Measurements from ENCODE around the gene RMND1. TPM values are rescaled to one million over a fixed set of nuclear protein-coding genes. Genes with fewer than 3 reads are reported as not detected.

RMND1 gene
- total and polyA plus RNA-seq, 9 of the 15 experiments (the other 6 are each of a cell fraction or from before 2014, with no cell fraction given), result 26.9 to 47.8 (median 36.2) TPM

DNA sequence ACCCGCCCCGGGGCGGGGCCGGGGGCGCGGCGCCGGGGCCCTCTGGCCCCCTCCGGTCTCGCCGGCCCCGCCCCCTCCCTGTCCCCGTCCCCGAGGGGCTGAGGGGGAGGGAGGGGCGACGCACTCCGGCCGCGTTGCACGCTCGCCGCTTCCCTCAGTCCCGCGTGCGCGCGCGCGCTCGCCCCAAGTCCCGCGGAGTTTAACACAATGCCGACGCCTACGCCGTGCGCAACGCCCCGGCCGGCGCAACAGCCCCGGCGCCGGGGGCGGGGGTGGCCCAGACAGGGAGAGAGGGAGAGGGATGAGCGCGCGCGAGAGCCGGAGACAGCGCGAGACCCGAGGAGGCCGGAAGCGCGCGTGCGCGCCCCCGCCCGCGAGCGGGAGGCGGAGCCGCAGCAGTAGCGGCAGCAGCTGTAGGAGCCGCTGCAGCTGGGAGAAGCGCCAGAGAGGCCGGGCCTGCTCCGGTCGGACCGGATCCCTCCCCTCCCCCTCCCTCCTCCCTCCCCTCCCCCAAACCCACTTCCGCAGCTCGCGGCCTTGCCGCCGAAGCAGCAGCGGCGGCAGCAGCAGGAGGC lies 61.6 kb downstream of the RMND1 start (continued):
- TF ChIP-seq ATF2 (CRISPR knock-in tag; IDR thresholded peaks at IDR 0.05) (no peak), OTX1 (CRISPR knock-in tag; IDR thresholded peaks at IDR 0.05) (no peak), ZKSCAN1 (IDR thresholded peaks at IDR 0.05; ENCODE audit: low read depth, low read length) (no peak; the same call in 1 of the 2 replicates), NCOR1 (IDR thresholded peaks at IDR 0.05) (peak; percentile 57), ZNF12 (CRISPR knock-in tag; IDR thresholded peaks at IDR 0.05) (no peak), THRAP3 (IDR thresholded peaks at IDR 0.05; ENCODE audit: borderline replicate concordance) (no peak), E2F4 (CRISPR knock-in tag; IDR thresholded peaks at IDR 0.05; ENCODE audit: low read depth) (no peak), EWSR1 (IDR thresholded peaks at IDR 0.05; ENCODE audit: borderline replicate concordance, low read depth, partially characterized antibody) (no peak), POLR2A (conservative IDR thresholded peaks at IDR 0.05) (no peak), ETV6 (IDR thresholded peaks at IDR 0.05; ENCODE audit: borderline replicate concordance in 1 of 2, low read depth in 2 of 2, low read length in 1 of 2) (no peak), ETV6 (CRISPR knock-in tag; IDR thresholded peaks at IDR 0.05; ENCODE audit: borderline replicate concordance) (no peak), HDGF (IDR thresholded peaks at IDR 0.05) (no peak), FIP1L1 (IDR thresholded peaks at IDR 0.05; ENCODE audit: low read depth, low read length, poor library complexity, severe bottlenecking) (peak; percentile 96), ZNF507 (tag; conservative IDR thresholded peaks at IDR 0.05) (no peak), ZFP1 (CRISPR knock-in tag; IDR thresholded peaks at IDR 0.05) (no peak), PPARD (CRISPR knock-in tag; IDR thresholded peaks at IDR 0.05) (no peak), XRCC3 (IDR thresholded peaks at IDR 0.05) (no peak), POLR2H (tag; IDR thresholded peaks at IDR 0.05; ENCODE audit: low read depth) (peak; percentile 57; the same call in 1 of the 2 replicates), CREBBP (IDR thresholded peaks at IDR 0.05; ENCODE audit: low read depth, low read length) (no peak), SETDB1 (IDR thresholded peaks at IDR 0.05; ENCODE audit: low read length) (no peak)
- TF ChIP-seq, protein P1, sequence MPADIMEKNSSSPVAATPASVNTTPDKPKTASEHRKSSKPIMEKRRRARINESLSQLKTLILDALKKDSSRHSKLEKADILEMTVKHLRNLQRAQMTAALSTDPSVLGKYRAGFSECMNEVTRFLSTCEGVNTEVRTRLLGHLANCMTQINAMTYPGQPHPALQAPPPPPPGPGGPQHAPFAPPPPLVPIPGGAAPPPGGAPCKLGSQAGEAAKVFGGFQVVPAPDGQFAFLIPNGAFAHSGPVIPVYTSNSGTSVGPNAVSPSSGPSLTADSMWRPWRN (IDR thresholded peaks at IDR 0.05; ENCODE audit: low read depth), result no peak
- TF ChIP-seq, protein P2, sequence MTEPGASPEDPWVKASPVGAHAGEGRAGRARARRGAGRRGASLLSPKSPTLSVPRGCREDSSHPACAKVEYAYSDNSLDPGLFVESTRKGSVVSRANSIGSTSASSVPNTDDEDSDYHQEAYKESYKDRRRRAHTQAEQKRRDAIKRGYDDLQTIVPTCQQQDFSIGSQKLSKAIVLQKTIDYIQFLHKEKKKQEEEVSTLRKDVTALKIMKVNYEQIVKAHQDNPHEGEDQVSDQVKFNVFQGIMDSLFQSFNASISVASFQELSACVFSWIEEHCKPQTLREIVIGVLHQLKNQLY (CRISPR knock-in tag; conservative IDR thresholded peaks at IDR 0.05), result no peak

All from K562 (cell line).